GM12864 (cell line): ENCODE results near the gene RPL7A.

Experiments used
- DNase-seq: peaks from one replicate; pipeline ENCODE4 v3.0.0-alpha.2; 2011; ENCODE audit warnings: low read depth
- H3K4me3 ChIP-seq: 2 replicates; pipeline ENCODE4 v1.5.1; 2011; ENCODE audit warnings: mild to moderate bottlenecking, low read depth, low read length, control low read depth
- CTCF ChIP-seq: IDR thresholded peaks from 2 replicates; pipeline ENCODE4 v1.5.1; 2011; ENCODE audit warnings: low read depth, mild to moderate bottlenecking, moderate library complexity, low read length, control low read depth, inconsistent platforms; ENCODE audit errors: missing control alignments

RPL7A gene

GRCh38 chr9:133354766-133355165 is 6.7 kb downstream of the RPL7A start:
- H3K4me3 ChIP-seq: no peak overlapping the region
- DNase-seq: no peak
- no peak for TF ChIP-seq CTCF

- TF ChIP-seq CTCF: no peak
- peak overlapping the region; percentile 61 for H3K4me3 ChIP-seq
- no peak for DNase-seq
Observed at GRCh38 chr9:133355881-133356357, 7.9 kb downstream of the RPL7A start.

- no peak for TF ChIP-seq CTCF
- DNase-seq: no peak
- peak within 1 kb of the TSS; percentile 61 for H3K4me3 ChIP-seq
Observed at GRCh38 chr9:133356391-133357091, 8.5 kb downstream of the RPL7A start, which contains the start of the genes SURF1 and SURF2. Gene SURF1, minus strand, starts transcription at chr9:133356487. Its CDS starts 34 bp downstream, at chr9:133356453. Gene SURF2, plus strand, starts transcription at chr9:133356550. Its CDS starts 43 bp downstream, at chr9:133356593.

GRCh38 chr9:133357656-133358055 is 9.6 kb downstream of the RPL7A start:
- TF ChIP-seq CTCF: no peak
- no peak overlapping the region; the same call in 1 of the 2 replicates for H3K4me3 ChIP-seq
- DNase-seq: no peak

- DNase-seq: no peak
- no peak overlapping the region for H3K4me3 ChIP-seq
- peak; percentile 19 for TF ChIP-seq CTCF
Observed at GRCh38 chr9:133359399-133360175, 11.6 kb downstream of the RPL7A start.

- no peak for TF ChIP-seq CTCF
- no peak overlapping the region for H3K4me3 ChIP-seq
- DNase-seq: no peak
Observed at GRCh38 chr9:133360400-133361393, 12.7 kb downstream of the RPL7A start.
